Camera-type eye (tissue), 1 donor: ENCODE measurements around the gene CDKN2A. TPM values are rescaled to one million over a fixed set of nuclear protein-coding genes. Genes with fewer than 3 reads are reported as not detected.

Experiments
- total RNA-seq: library from RNA; depleted of rRNA; stranded (reverse); fragments of >200 nt; gene quantifications from one replicate; pipeline ENCODE4 v1.2.3, GENCODE V29; 2014

CDKN2A gene
- total RNA-seq: 0.82 TPM

GRCh38 chr9:21993893-21994555 is at the start of gene CDKN2A:
CDKN2A (minus strand) TSS chr9:21994392.

DNA sequence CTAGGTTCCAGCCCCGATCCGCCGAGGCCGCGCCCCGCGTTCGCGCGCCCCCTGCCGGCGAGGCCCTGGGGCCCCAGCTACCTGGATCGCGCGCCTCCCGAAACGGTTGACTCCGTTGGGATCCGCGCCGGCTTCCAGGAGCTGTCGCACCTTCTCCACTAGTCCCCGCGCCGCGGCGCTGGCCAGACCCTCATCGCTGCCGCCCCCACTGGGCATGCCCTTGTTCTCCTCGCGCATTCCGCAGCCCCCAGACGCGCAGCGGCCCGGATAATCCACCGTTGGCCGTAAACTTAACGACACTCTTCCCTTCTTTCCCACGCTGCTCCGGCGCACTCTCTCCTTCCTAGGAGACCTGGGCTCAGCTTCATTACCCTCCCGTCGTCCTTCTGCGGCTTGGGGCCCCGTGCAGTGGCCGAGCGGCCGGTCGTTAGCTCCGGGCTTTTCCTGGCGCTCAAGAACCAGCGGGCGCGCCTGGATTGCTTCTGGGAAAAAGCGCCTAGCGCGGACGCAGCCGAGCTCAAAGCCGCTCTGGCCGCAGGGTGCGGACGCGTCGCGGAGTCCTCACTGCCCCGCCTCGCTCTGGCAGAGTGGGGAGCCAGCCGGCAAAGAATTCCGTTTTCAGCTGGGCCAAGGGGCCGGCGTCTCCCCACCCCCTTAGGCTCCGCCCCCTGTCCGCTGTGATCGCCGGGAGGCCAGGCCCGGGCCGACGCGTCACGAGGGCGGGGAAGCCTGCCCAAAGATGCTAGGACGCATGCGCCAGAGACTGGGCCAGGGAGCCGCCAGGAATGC is 14.7 kb upstream of the CDKN2A start, which contains the start of gene CDKN2B:
Gene CDKN2B, minus strand, starts transcription at position 589 of the 789 bp plus-strand sequence. Its CDS starts 352 bp downstream, at position 237.

GRCh38 chr9:21994556-21995005 is 389 bp upstream of the CDKN2A start, which contains the start of gene CDKN2B-AS1:
CDKN2B-AS1 (plus strand) TSS chr9:21994791.

Other genes starting within 250 kb of the CDKN2A start
- 38.6 TPM for gene MTAP, start 191.8 kb downstream of the CDKN2A start, total RNA-seq
- 0.77 TPM for gene CDKN2B-AS1, start 399 bp upstream of the CDKN2A start, total RNA-seq
- gene CDKN2B, start 14.9 kb upstream of the CDKN2A start, total RNA-seq: 6.2 TPM